Measurements from ENCODE around the gene DOCK3. TPM values are rescaled to one million over a fixed set of nuclear protein-coding genes. Genes with fewer than 3 reads are reported as not detected.

The DOCK3 gene
- total RNA-seq, 2 experiments from 2014 or later = 0.93 to 1.1 TPM

GRCh38 chr3:51141573-51141972 lies 466.8 kb downstream of the DOCK3 start:
- no peaks in the 10 kb centered on the region for H3K36me3 Mint-ChIP-seq (ENCODE audit: low read depth)
- ChIA-PET CTCF (interaction anchor here (0.7 kb wide), 1 partner anchor 18 kb away, joined by 3 read pairs; no protein-coding TSS in a partner anchor), POLR2A (no interaction called here)
- H3K4me1 ChIP-seq (ENCODE audit: insufficient read depth, low read length) = no peaks in the 10 kb centered on the region
- H3K4me3 ChIP-seq (ENCODE audit: low read length) = no peak overlapping the region
- H3K27ac Mint-ChIP-seq = no peak overlapping the region
- no peak overlapping the region for H3K4me3 Mint-ChIP-seq
- no peaks in the 10 kb centered on the region for H3K27me3 ChIP-seq (ENCODE audit: control insufficient read depth in 1 of 2, insufficient read depth in 2 of 2, low read length in 2 of 2)
- H3K27ac ChIP-seq (ENCODE audit: low read depth in 1 of 2, low read length in 2 of 2) = no peak overlapping the region
- no peak for TF ChIP-seq CTCF (IDR thresholded peaks at IDR 0.05)
- DNase-seq (no peak), ATAC-seq (ENCODE audit: poor library complexity) (no peak)
- H3K9me3 Mint-ChIP-seq = no peaks in the 10 kb centered on the region
- H3K4me1 Mint-ChIP-seq (ENCODE audit: low read depth) = peaks cover 13% of the 10 kb centered on the region
- intact Hi-C loops (cut with DNase I, micrococcal nuclease) = no loop called here
- no peaks in the 10 kb centered on the region for H3K36me3 ChIP-seq (ENCODE audit: insufficient read depth, low read length)
- H3K9me3 ChIP-seq (ENCODE audit: control insufficient read depth in 1 of 2, insufficient read depth in 1 of 2, low read length in 2 of 2) = no peaks in the 10 kb centered on the region
- H3K27me3 Mint-ChIP-seq = no peaks in the 10 kb centered on the region

GRCh38 chr3:51145811-51146585 lies 471.3 kb downstream of the DOCK3 start:
- POLR2A ChIA-PET = no interaction called here
- Mint-ChIP-seq H3K4me1 (ENCODE audit: low read depth) (peaks cover 13% of the 10 kb centered on the region), H3K36me3 (ENCODE audit: low read depth) (no peaks in the 10 kb centered on the region), H3K9me3 (no peaks in the 10 kb centered on the region), H3K4me3 (no peak overlapping the region), H3K27me3 (no peaks in the 10 kb centered on the region), H3K27ac (no peak overlapping the region)
- Histone ChIP-seq H3K4me3 (ENCODE audit: low read length) (no peak overlapping the region), H3K27ac (ENCODE audit: low read depth in 1 of 2, low read length in 2 of 2) (no peak overlapping the region), H3K36me3 (ENCODE audit: insufficient read depth, low read length) (no peaks in the 10 kb centered on the region), H3K9me3 (ENCODE audit: control insufficient read depth in 1 of 2, insufficient read depth in 1 of 2, low read length in 2 of 2) (no peaks in the 10 kb centered on the region), H3K4me1 (ENCODE audit: insufficient read depth, low read length) (no peaks in the 10 kb centered on the region), H3K27me3 (ENCODE audit: control insufficient read depth in 1 of 2, insufficient read depth in 2 of 2, low read length in 2 of 2) (no peaks in the 10 kb centered on the region)
- CTCF ChIA-PET = no interaction called here
- ATAC-seq (ENCODE audit: poor library complexity) (no peak), DNase-seq (no peak)
- intact Hi-C loops (cut with DNase I, micrococcal nuclease) = no loop called here
- TF ChIP-seq CTCF (IDR thresholded peaks at IDR 0.05) = no peak

GRCh38 chr3:51146781-51147180 lies 472.1 kb downstream of the DOCK3 start:
- DNase-seq = no peak
- H3K4me3 ChIP-seq (ENCODE audit: low read length) = no peak overlapping the region
- no peak overlapping the region for H3K4me3 Mint-ChIP-seq
- no peaks in the 10 kb centered on the region for H3K4me1 ChIP-seq (ENCODE audit: insufficient read depth, low read length)
- no peaks in the 10 kb centered on the region for H3K27me3 ChIP-seq (ENCODE audit: control insufficient read depth in 1 of 2, insufficient read depth in 2 of 2, low read length in 2 of 2)
- H3K36me3 Mint-ChIP-seq (ENCODE audit: low read depth) = no peaks in the 10 kb centered on the region
- no peaks in the 10 kb centered on the region for H3K9me3 ChIP-seq (ENCODE audit: control insufficient read depth in 1 of 2, insufficient read depth in 1 of 2, low read length in 2 of 2)
- no peak overlapping the region for H3K27ac Mint-ChIP-seq
- H3K27me3 Mint-ChIP-seq = no peaks in the 10 kb centered on the region
- no peak overlapping the region for H3K27ac ChIP-seq (ENCODE audit: low read depth in 1 of 2, low read length in 2 of 2)
- ATAC-seq (ENCODE audit: poor library complexity) = no peak
- no peaks in the 10 kb centered on the region for H3K36me3 ChIP-seq (ENCODE audit: insufficient read depth, low read length)
- H3K9me3 Mint-ChIP-seq = no peaks in the 10 kb centered on the region
- no peak for TF ChIP-seq CTCF (IDR thresholded peaks at IDR 0.05)
- POLR2A ChIA-PET = interaction anchor here (0.6 kb wide), 1 partner anchor 15 kb away, joined by 4 read pairs; no protein-coding TSS in a partner anchor
- intact Hi-C loops (cut with DNase I, micrococcal nuclease) = no loop called here
- H3K4me1 Mint-ChIP-seq (ENCODE audit: low read depth) = peaks cover 7% of the 10 kb centered on the region
- CTCF ChIA-PET = no interaction called here
